OCI-LY7 (cell line): ENCODE measurements around the gene RAB11FIP4. TPM values are rescaled to one million over a fixed set of nuclear protein-coding genes. Genes with fewer than 3 reads are reported as not detected.

ENCODE experiments used
- BruUV-seq: library from RNA; stranded (reverse); fragments of 400-500 nt; replicated peaks from 2 replicates; lab custom pipeline; 2021; lab: Mats Ljungman, UMichigan
- CTCF ChIA-PET: fragments of 300-600 bp; sonication (Branson Sonifier 250); formaldehyde crosslinking; loops from one replicate; lab custom pipeline; 2022; ENCODE audit warnings: antibody characterized with exemption; ENCODE audit not compliant: unreplicated experiment; lab: Charles Lee
- POLR2A ChIA-PET: fragments of 300-600 bp; sonication (Branson Sonifier 250); formaldehyde crosslinking; loops from one replicate; lab custom pipeline; 2022; ENCODE audit warnings: antibody characterized with exemption; lab: Charles Lee
- DNase-seq: peaks from one replicate; pipeline ENCODE4 v3.0.0-alpha.2; 2015; ENCODE audit warnings: low spot score
- H2AFZ ChIP-seq: fragments of 200-600 bp; sonication (generic), shearing (Covaris generic); 2 replicates; pipeline ENCODE4 v1.6.1; 2014; ENCODE audit warnings: mild to moderate bottlenecking, antibody characterized with exemption, low read length, moderate library complexity
- H3K27ac ChIP-seq: fragments of 200-600 bp; sonication (generic); 2 replicates; pipeline ENCODE4 v1.5.1; 2014; ENCODE audit warnings: mixed run types, low read depth, mild to moderate bottlenecking, moderate library complexity, low read length, inconsistent platforms; ENCODE audit not compliant: poor library complexity, severe bottlenecking
- H3K36me3 ChIP-seq: fragments of 200-600 bp; sonication (generic); 2 replicates; pipeline ENCODE4 v1.6.1; 2014; ENCODE audit warnings: mild to moderate bottlenecking, antibody characterized with exemption, low read length, moderate library complexity, mixed read lengths; ENCODE audit not compliant: insufficient read depth
- H3K4me1 ChIP-seq: fragments of 200-600 bp; sonication (generic); 2 replicates; pipeline ENCODE4 v1.5.1; 2014; ENCODE audit warnings: mild to moderate bottlenecking, low read length; ENCODE audit not compliant: insufficient read depth, poor library complexity, severe bottlenecking
- H3K4me2 ChIP-seq: fragments of 200-600 bp; sonication (generic); 2 replicates; pipeline ENCODE4 v1.6.1; 2014; ENCODE audit warnings: mild to moderate bottlenecking, low read length
- H3K4me3 ChIP-seq: fragments of 200-600 bp; sonication (generic); 2 replicates; pipeline ENCODE4 v1.5.1; 2014; ENCODE audit warnings: mild to moderate bottlenecking, low read depth, low read length; ENCODE audit not compliant: poor library complexity, severe bottlenecking
- H3K79me2 ChIP-seq: fragments of 200-600 bp; sonication (generic); 2 replicates; pipeline ENCODE4 v1.6.1; 2016; ENCODE audit warnings: low read depth, mild to moderate bottlenecking, low read length, moderate library complexity, mixed read lengths; ENCODE audit not compliant: insufficient read depth
- H3K9me2 ChIP-seq: fragments of 200-600 bp; sonication (generic); 2 replicates; pipeline ENCODE4 v1.6.1; 2016; ENCODE audit warnings: mild to moderate bottlenecking, low read length, mixed read lengths; ENCODE audit not compliant: insufficient read depth
- H3K9me3 ChIP-seq: fragments of 200-600 bp; sonication (generic); 2 replicates; pipeline ENCODE4 v1.6.1; 2014; ENCODE audit warnings: mild to moderate bottlenecking, mixed run types, low read length, mixed read lengths
- H4K20me1 ChIP-seq: fragments of 200-600 bp; sonication (generic); 2 replicates; pipeline ENCODE4 v1.6.1; 2014; ENCODE audit warnings: mild to moderate bottlenecking, antibody characterized with exemption, low read length, moderate library complexity, mixed read lengths; ENCODE audit not compliant: insufficient read depth
- CTCF ChIP-seq: fragments of 200-600 bp; sonication (generic); conservative IDR thresholded peaks from 2 replicates; pipeline ENCODE4 v1.5.1; 2014; ENCODE audit warnings: mild to moderate bottlenecking, antibody characterized with exemption, low read length, moderate library complexity, mixed read lengths
- EZH2phosphoT487 ChIP-seq: fragments of 200-600 bp; sonication (generic); IDR thresholded peaks from 2 replicates; pipeline ENCODE4 v1.6.1; 2018; ENCODE audit warnings: low read depth, borderline replicate concordance, mild to moderate bottlenecking, mixed run types, antibody characterized with exemption, low read length, moderate library complexity, mixed read lengths
- intact Hi-C: fragments of 100-400 bp; cut with micrococcal nuclease; formaldehyde crosslinking; loops from one replicate; pipeline ENCODE4 v1.10.0; 2022; ENCODE audit not compliant: unreplicated experiment
- total RNA-seq, 2 experiments: library from RNA; depleted of rRNA in 1 of 2; stranded (reverse); fragments of >200 nt in 1 of 2; shearing (Covaris generic) in 1 of 2; gene quantifications; 2 replicates each; pipeline ENCODE4 v1.2.3, GENCODE V29; 2014 to 2022

Gene RAB11FIP4
- total RNA-seq, 2 experiments from 2014 or later: 5.8 to 15.0 TPM

DNA sequence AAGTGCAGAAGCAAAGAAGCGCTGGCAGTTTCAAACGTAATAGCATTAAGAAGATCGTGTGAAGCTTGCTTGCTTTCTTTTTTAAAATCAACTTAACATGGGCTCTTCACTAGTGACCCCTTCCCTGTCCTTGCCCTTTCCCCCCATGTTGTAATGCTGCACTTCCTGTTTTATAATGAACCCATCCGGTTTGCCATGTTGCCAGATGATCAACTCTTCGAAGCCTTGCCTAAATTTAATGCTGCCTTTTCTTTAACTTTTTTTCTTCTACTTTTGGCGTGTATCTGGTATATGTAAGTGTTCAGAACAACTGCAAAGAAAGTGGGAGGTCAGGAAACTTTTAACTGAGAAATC lies 17.4 kb upstream of the RAB11FIP4 start:
- no peak overlapping the region for H3K27ac ChIP-seq
- H2AFZ ChIP-seq: no peak overlapping the region
- TF ChIP-seq EZH2phosphoT487 (no peak), CTCF (no peak)
- no TSS peak for BruUV-seq
- ChIA-PET POLR2A (no interaction called here), CTCF (no interaction called here)
- no peak for DNase-seq
- H3K9me2 ChIP-seq: no peaks in the 10 kb centered on the region
- H3K36me3 ChIP-seq: peaks cover 22% of the 10 kb centered on the region
- H3K4me3 ChIP-seq: no peak overlapping the region
- H4K20me1 ChIP-seq: no peaks in the 10 kb centered on the region
- intact Hi-C loops: loop anchor here (5.0 kb wide), 2 partner anchors 157 to 362 kb away; no protein-coding TSS in a partner anchor
- no peak overlapping the region for H3K4me2 ChIP-seq
- no peaks in the 10 kb centered on the region for H3K9me3 ChIP-seq
- no peaks in the 10 kb centered on the region for H3K79me2 ChIP-seq
- H3K4me1 ChIP-seq: no peaks in the 10 kb centered on the region

DNA sequence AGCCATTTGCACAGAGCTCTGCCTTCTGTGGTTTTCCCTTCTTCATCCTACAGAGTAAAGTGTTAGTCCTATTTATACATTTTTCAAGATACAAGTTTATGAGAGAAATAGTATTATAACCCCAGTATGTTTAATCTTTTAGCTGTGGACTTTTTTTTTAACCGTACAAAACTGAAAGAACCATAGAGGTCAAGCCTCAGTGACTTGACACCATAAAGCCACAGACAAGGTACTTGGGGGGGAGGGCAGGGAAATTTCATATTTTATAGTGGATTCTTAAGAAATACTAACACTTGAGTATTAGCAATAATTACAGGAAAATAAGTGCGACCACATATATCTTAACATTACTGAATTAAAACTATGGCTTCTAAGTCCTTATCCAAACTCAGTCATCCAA lies 17.0 kb upstream of the RAB11FIP4 start:
- Histone ChIP-seq H3K27ac (no peak overlapping the region), H3K4me1 (no peaks in the 10 kb centered on the region), H3K9me2 (no peaks in the 10 kb centered on the region), H3K4me2 (no peak overlapping the region), H3K79me2 (no peaks in the 10 kb centered on the region), H4K20me1 (no peaks in the 10 kb centered on the region), H3K9me3 (no peaks in the 10 kb centered on the region), H3K36me3 (peaks cover 17% of the 10 kb centered on the region), H2AFZ (no peak overlapping the region), H3K4me3 (no peak overlapping the region)
- no peak for TF ChIP-seq CTCF
- no peak for TF ChIP-seq EZH2phosphoT487
- no TSS peak for BruUV-seq
- CTCF ChIA-PET: no interaction called here
- no peak for DNase-seq
- POLR2A ChIA-PET: no interaction called here
- intact Hi-C loops: loop anchor here (5.0 kb wide), 2 partner anchors 157 to 362 kb away; no protein-coding TSS in a partner anchor

DNA sequence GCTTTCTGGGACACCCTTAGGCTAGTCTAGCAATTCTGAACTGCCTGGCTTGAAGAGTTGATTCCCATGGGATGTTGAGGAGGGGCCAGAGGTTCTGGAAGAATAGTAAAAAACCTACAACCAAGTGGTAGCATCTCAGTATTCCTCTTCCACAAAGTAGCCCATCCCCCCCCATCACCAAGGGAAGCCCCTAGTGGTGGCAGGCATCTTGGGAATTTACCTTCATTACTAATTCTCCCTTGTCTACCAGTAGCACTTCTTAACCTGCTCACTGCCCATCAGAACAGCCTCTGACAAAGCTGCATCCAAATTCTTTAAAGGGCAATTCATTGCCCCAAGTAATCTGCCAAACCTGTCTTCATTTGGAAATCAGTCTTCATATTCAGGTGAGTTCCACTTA lies 12.8 kb upstream of the RAB11FIP4 start:
- H4K20me1 ChIP-seq: no peaks in the 10 kb centered on the region
- no peaks in the 10 kb centered on the region for H3K4me1 ChIP-seq
- H3K36me3 ChIP-seq: peaks cover 10% of the 10 kb centered on the region
- H3K4me3 ChIP-seq: no peak overlapping the region
- DNase-seq: no peak
- intact Hi-C loops: no loop called here
- no peaks in the 10 kb centered on the region for H3K79me2 ChIP-seq
- CTCF ChIA-PET: no interaction called here
- TF ChIP-seq EZH2phosphoT487: no peak
- TF ChIP-seq CTCF: 0 out of 2 replicates have a peak, but pooled peaks have one; percentile 24
- no peak overlapping the region for H2AFZ ChIP-seq
- POLR2A ChIA-PET: no interaction called here
- BruUV-seq: no TSS peak
- no peak overlapping the region for H3K4me2 ChIP-seq
- no peaks in the 10 kb centered on the region for H3K9me3 ChIP-seq
- H3K9me2 ChIP-seq: no peaks in the 10 kb centered on the region
- no peak overlapping the region for H3K27ac ChIP-seq
